ENCODE data around the gene HES7. TPM values are rescaled to one million over a fixed set of nuclear protein-coding genes. Genes with fewer than 3 reads are reported as not detected.
A peak's percentile ranks its signal among the peaks of the same experiment; 100 is the strongest.

Gene HES7
- total and polyA plus RNA-seq, 9 of the 15 experiments (the other 6 are each of a cell fraction or from before 2014, with no cell fraction given) = 0.03 to 1.7 (median 0.14) TPM; not detected in 1

DNA sequence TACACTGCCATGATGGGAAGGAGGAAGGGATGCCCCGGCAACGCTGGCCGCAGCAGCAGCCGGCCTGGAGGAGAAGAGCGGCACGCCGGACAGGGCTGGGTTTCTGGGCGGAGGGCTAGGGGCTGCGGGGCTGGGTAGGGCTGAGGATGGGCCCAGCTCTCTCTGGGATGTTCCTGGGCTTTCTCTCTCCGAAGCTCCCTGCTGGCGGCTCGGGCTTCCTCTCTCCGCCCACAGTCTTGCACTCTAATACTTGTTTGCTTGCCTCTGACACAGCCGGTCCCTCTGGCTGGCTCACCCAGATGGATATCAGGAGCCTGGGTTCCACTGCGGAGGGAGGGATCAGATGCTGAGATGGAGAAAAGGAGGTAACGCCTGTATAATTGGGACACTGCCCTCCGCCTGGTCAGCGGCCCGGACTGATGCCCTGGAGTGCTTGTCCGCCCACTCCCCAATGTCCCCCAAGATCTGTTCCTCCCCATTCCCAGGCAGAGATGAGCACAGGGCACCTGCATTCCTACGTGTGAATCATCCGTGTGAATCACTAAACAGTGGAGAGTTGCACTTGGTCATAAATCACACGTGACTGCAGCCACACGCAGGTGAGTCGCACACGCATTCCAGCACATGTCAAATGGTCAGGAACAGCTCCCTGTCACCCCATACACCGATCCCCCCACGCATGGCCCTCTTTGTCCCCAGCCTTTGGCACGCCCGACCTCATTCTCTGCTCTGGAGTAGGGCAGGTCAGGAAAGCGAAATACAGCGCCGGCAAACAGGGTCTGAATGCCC lies 5.7 kb downstream of the HES7 start, which contains the start of gene ALOXE3 (continued):
- TF ChIP-seq, protein P1, sequence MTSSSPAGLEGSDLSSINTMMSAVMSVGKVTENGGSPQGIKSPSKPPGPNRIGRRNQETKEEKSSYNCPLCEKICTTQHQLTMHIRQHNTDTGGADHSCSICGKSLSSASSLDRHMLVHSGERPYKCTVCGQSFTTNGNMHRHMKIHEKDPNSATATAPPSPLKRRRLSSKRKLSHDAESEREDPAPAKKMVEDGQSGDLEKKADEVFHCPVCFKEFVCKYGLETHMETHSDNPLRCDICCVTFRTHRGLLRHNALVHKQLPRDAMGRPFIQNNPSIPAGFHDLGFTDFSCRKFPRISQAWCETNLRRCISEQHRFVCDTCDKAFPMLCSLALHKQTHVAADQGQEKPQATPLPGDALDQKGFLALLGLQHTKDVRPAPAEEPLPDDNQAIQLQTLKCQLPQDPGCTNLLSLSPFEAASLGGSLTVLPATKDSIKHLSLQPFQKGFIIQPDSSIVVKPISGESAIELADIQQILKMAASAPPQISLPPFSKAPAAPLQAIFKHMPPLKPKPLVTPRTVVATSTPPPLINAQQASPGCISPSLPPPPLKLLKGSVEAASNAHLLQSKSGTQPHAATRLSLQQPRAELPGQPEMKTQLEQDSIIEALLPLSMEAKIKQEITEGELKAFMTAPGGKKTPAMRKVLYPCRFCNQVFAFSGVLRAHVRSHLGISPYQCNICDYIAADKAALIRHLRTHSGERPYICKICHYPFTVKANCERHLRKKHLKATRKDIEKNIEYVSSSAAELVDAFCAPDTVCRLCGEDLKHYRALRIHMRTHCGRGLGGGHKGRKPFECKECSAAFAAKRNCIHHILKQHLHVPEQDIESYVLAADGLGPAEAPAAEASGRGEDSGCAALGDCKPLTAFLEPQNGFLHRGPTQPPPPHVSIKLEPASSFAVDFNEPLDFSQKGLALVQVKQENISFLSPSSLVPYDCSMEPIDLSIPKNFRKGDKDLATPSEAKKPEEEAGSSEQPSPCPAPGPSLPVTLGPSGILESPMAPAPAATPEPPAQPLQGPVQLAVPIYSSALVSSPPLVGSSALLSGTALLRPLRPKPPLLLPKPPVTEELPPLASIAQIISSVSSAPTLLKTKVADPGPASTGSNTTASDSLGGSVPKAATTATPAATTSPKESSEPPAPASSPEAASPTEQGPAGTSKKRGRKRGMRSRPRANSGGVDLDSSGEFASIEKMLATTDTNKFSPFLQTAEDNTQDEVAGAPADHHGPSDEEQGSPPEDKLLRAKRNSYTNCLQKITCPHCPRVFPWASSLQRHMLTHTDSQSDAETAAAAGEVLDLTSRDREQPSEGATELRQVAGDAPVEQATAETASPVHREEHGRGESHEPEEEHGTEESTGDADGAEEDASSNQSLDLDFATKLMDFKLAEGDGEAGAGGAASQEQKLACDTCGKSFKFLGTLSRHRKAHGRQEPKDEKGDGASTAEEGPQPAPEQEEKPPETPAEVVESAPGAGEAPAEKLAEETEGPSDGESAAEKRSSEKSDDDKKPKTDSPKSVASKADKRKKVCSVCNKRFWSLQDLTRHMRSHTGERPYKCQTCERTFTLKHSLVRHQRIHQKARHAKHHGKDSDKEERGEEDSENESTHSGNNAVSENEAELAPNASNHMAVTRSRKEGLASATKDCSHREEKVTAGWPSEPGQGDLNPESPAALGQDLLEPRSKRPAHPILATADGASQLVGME (CRISPR knock-in tag; IDR thresholded peaks at IDR 0.05) = no peak
- TF ChIP-seq ZBTB8A (IDR thresholded peaks at IDR 0.05; ENCODE audit: partially characterized antibody) (no peak), ETS2 (tag; IDR thresholded peaks at IDR 0.05; ENCODE audit: borderline replicate concordance, poor library complexity, severe bottlenecking) (no peak), ZNF23 (CRISPR knock-in tag; IDR thresholded peaks at IDR 0.05) (no peak), NFIX (CRISPR knock-in tag; IDR thresholded peaks at IDR 0.05; ENCODE audit: low read depth) (no peak), GTF2F1 (IDR thresholded peaks at IDR 0.05; ENCODE audit: low read depth, low read length) (no peak), TEAD2 (tag; IDR thresholded peaks at IDR 0.05) (no peak), ZNF57 (CRISPR knock-in tag; IDR thresholded peaks at IDR 0.05) (no peak), HLTF (IDR thresholded peaks at IDR 0.05) (no peak), EGR1 (conservative IDR thresholded peaks at IDR 0.05) (0 out of 2 replicates have a peak, but pooled peaks have one; percentile 30), TAL1 (IDR thresholded peaks at IDR 0.05) (no peak)
- TF ChIP-seq, protein P2, sequence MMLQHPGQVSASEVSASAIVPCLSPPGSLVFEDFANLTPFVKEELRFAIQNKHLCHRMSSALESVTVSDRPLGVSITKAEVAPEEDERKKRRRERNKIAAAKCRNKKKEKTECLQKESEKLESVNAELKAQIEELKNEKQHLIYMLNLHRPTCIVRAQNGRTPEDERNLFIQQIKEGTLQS (IDR thresholded peaks at IDR 0.05) = peak; percentile 44; the same call in 1 of the 2 replicates
- TF ChIP-seq, protein P2 (CRISPR knock-in tag; conservative IDR thresholded peaks at IDR 0.05) = no peak
- TF ChIP-seq, protein P3, sequence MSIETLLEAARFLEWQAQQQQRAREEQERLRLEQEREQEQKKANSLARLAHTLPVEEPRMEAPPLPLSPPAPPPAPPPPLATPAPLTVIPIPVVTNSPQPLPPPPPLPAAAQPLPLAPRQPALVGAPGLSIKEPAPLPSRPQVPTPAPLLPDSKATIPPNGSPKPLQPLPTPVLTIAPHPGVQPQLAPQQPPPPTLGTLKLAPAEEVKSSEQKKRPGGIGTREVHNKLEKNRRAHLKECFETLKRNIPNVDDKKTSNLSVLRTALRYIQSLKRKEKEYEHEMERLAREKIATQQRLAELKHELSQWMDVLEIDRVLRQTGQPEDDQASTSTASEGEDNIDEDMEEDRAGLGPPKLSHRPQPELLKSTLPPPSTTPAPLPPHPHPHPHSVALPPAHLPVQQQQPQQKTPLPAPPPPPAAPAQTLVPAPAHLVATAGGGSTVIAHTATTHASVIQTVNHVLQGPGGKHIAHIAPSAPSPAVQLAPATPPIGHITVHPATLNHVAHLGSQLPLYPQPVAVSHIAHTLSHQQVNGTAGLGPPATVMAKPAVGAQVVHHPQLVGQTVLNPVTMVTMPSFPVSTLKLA (conservative IDR thresholded peaks at IDR 0.05) = peak in 1 of 2 experiments; percentile 34; a peak in 1 of 4 replicates
- TF ChIP-seq, protein P4, sequence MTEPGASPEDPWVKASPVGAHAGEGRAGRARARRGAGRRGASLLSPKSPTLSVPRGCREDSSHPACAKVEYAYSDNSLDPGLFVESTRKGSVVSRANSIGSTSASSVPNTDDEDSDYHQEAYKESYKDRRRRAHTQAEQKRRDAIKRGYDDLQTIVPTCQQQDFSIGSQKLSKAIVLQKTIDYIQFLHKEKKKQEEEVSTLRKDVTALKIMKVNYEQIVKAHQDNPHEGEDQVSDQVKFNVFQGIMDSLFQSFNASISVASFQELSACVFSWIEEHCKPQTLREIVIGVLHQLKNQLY (CRISPR knock-in tag; conservative IDR thresholded peaks at IDR 0.05) = no peak
- TF ChIP-seq, protein P5, sequence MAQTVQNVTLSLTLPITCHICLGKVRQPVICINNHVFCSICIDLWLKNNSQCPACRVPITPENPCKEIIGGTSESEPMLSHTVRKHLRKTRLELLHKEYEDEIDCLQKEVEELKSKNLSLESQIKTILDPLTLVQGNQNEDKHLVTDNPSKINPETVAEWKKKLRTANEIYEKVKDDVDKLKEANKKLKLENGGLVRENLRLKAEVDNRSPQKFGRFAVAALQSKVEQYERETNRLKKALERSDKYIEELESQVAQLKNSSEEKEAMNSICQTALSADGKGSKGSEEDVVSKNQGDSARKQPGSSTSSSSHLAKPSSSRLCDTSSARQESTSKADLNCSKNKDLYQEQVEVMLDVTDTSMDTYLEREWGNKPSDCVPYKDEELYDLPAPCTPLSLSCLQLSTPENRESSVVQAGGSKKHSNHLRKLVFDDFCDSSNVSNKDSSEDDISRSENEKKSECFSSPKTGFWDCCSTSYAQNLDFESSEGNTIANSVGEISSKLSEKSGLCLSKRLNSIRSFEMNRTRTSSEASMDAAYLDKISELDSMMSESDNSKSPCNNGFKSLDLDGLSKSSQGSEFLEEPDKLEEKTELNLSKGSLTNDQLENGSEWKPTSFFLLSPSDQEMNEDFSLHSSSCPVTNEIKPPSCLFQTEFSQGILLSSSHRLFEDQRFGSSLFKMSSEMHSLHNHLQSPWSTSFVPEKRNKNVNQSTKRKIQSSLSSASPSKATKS (CRISPR knock-in tag; IDR thresholded peaks at IDR 0.05) = no peak

Measured in K562 (cell line).